HuH-7 (cell line): ENCODE results near the gene GSDME.
"Not testable (repeated sequence)": the region's sequence is repeated elsewhere in the genome, so short reads cannot be mapped to it uniquely, and the experiment has no call there.

Experiments
- DNase-seq: peaks from one replicate; pipeline ENCODE4 v3.0.0; 2011; ENCODE audit warnings: low spot score

GSDME gene

GRCh38 chr7:24741679-24742505 lies 15.4 kb downstream of the GSDME start:
- no peak for DNase-seq

GRCh38 chr7:24740871-24741270 lies 16.4 kb downstream of the GSDME start:
- no peak for DNase-seq

- no peak for DNase-seq
Observed at GRCh38 chr7:24739306-24739705, 18.0 kb downstream of the GSDME start.

- no peak for DNase-seq
Observed at GRCh38 chr7:24738577-24738976, 18.7 kb downstream of the GSDME start.

- no peak for DNase-seq
Observed at GRCh38 chr7:24737281-24737680, 20.0 kb downstream of the GSDME start.

- not testable (repeated sequence) for DNase-seq
Observed at GRCh38 chr7:24735594-24735993, 21.7 kb downstream of the GSDME start.

GRCh38 chr7:24734306-24734705 lies 23.0 kb downstream of the GSDME start:
- DNase-seq: no peak

GRCh38 chr7:24733414-24734060 lies 23.7 kb downstream of the GSDME start:
- DNase-seq: no peak

GRCh38 chr7:24732646-24733413 lies 24.4 kb downstream of the GSDME start:
- no peak for DNase-seq

- DNase-seq: no peak
Observed at GRCh38 chr7:24731313-24731712, 26.0 kb downstream of the GSDME start.

- no peak for DNase-seq
Observed at GRCh38 chr7:24730018-24730369, 27.3 kb downstream of the GSDME start.

GRCh38 chr7:24729365-24730017 lies 27.8 kb downstream of the GSDME start:
- DNase-seq: no peak

GRCh38 chr7:24728503-24729364 lies 28.5 kb downstream of the GSDME start:
- DNase-seq: no peak

GRCh38 chr7:24728121-24728500 lies 29.2 kb downstream of the GSDME start:
- no peak for DNase-seq

- DNase-seq: no peak
Observed at GRCh38 chr7:24727154-24728120, 29.8 kb downstream of the GSDME start.

GRCh38 chr7:24725554-24726241 lies 31.6 kb downstream of the GSDME start:
- no peak for DNase-seq

- no peak for DNase-seq
Observed at GRCh38 chr7:24724451-24725190, 32.6 kb downstream of the GSDME start.

GRCh38 chr7:24723178-24723530 lies 34.1 kb downstream of the GSDME start:
- DNase-seq: no peak
